Astrocyte of the spinal cord (primary cell): ENCODE results near the gene COQ8A.
A peak's percentile ranks its signal among the peaks of the same experiment; 100 is the strongest.

Experiments used
- DNase-seq: peaks from one replicate; pipeline ENCODE4 v3.0.0; 2011; ENCODE audit warnings: low read depth, low spot score
- H3K4me3 ChIP-seq: 2 replicates; pipeline ENCODE4 v1.5.1; 2011; ENCODE audit warnings: low read depth, mild to moderate bottlenecking, low read length, moderate library complexity
- CTCF ChIP-seq: IDR thresholded peaks from 2 replicates; pipeline ENCODE4 v1.5.1; 2012; ENCODE audit warnings: low read depth, mild to moderate bottlenecking, low read length, inconsistent platforms
- in situ Hi-C: cut with HindIII; loops from 2 replicates; pipeline ENCODE4 v1.10.0; 2017; ENCODE audit warnings: low sequenced_read_pairs

The COQ8A gene

GRCh38 chr1:226938903-226939437 is 1.1 kb upstream of the COQ8A start:
- in situ Hi-C loops = no loop called here
- H3K4me3 ChIP-seq = peak overlapping the region; percentile 59
- peak; percentile 61 for DNase-seq
- no peak for TF ChIP-seq CTCF

- peak overlapping the region; percentile 59 for H3K4me3 ChIP-seq
- in situ Hi-C loops = no loop called here
- TF ChIP-seq CTCF = no peak
- DNase-seq = no peak
Observed at GRCh38 chr1:226939438-226940028, 561 bp upstream of the COQ8A start.

GRCh38 chr1:226940806-226941067 is 643 bp downstream of the COQ8A start:
- no peak for DNase-seq
- in situ Hi-C loops = no loop called here
- peak overlapping the region; percentile 72 for H3K4me3 ChIP-seq
- no peak for TF ChIP-seq CTCF

GRCh38 chr1:226942392-226942791 is 2.3 kb downstream of the COQ8A start:
- in situ Hi-C loops = no loop called here
- H3K4me3 ChIP-seq = no peak overlapping the region
- no peak for DNase-seq
- no peak for TF ChIP-seq CTCF

- in situ Hi-C loops = no loop called here
- DNase-seq = no peak
- no peak overlapping the region for H3K4me3 ChIP-seq
- TF ChIP-seq CTCF = no peak
Observed at GRCh38 chr1:226943156-226943555, 3.1 kb downstream of the COQ8A start.

- no peak for DNase-seq
- TF ChIP-seq CTCF = no peak
- no peak overlapping the region for H3K4me3 ChIP-seq
- in situ Hi-C loops = no loop called here
Observed at GRCh38 chr1:226943927-226944326, 3.8 kb downstream of the COQ8A start.
